ENCODE results near the gene LRPAP1. TPM values are rescaled to one million over a fixed set of nuclear protein-coding genes. Genes with fewer than 3 reads are reported as not detected.

The LRPAP1 gene
- total RNA-seq, 1 experiment from 2014 or later, result 171 TPM

GRCh38 chr4:3500634-3501101, 31.6 kb downstream of the LRPAP1 start:
- BruUV-seq (replicated peaks), result no TSS peak
- no peak for DNase-seq (ENCODE audit: low spot score)
- intact Hi-C loops (cut with micrococcal nuclease; ENCODE audit: unreplicated experiment), result no loop called here
- no peaks in the 10 kb centered on the region for H3K4me1 ChIP-seq (ENCODE audit: insufficient read depth, low read length, poor library complexity, severe bottlenecking)
- no peaks in the 10 kb centered on the region for H3K27me3 ChIP-seq (replicated peaks; ENCODE audit: insufficient read depth, low read depth, low read length, poor library complexity)
- TF ChIP-seq CTCF (conservative IDR thresholded peaks at IDR 0.05; ENCODE audit: low read depth, low read length), result no peak
- no peak for TF ChIP-seq EZH2 (IDR thresholded peaks at IDR 0.05; ENCODE audit: borderline replicate concordance, low read depth, low read length, poor library complexity, severe bottlenecking)
- H3K36me3 ChIP-seq (ENCODE audit: insufficient read depth, low read length, poor library complexity, severe bottlenecking), result no peaks in the 10 kb centered on the region
- ChIA-PET POLR2A (ENCODE audit: low non-redundant PET) (no interaction called here), CTCF (no interaction called here)
- no peaks in the 10 kb centered on the region for H3K9me3 ChIP-seq (ENCODE audit: low read depth, low read length, poor library complexity, severe bottlenecking)
- H3K4me3 ChIP-seq (ENCODE audit: low read depth, low read length, poor library complexity, severe bottlenecking), result no peak overlapping the region
- no peak overlapping the region for H3K27ac ChIP-seq (ENCODE audit: low read depth, low read length, poor library complexity, severe bottlenecking)

DNA sequence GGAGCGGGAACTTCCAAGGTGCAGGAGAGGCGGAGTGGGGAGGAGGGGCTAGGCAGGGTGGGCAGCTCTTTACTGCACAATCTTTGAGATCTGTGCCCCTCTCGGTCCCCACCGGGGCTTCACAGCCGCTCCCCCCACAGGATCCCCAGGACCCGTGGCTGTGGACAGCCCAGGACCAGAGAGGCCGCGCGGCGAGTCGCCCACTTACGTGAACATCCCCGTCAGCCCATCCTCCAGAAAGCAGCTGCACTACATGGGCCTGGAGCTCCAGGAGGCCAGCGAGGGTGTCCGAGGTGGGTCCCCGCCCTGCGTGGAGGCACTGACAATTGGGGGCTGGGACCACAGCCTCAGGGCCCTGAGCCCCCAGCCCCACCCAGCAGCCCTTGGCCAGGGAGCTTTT, 32.1 kb downstream of the LRPAP1 start:
- DNase-seq (ENCODE audit: low spot score), result no peak
- H3K9me3 ChIP-seq (ENCODE audit: low read depth, low read length, poor library complexity, severe bottlenecking), result no peaks in the 10 kb centered on the region
- H3K27ac ChIP-seq (ENCODE audit: low read depth, low read length, poor library complexity, severe bottlenecking), result no peak overlapping the region
- intact Hi-C loops (cut with micrococcal nuclease; ENCODE audit: unreplicated experiment), result no loop called here
- no peaks in the 10 kb centered on the region for H3K36me3 ChIP-seq (ENCODE audit: insufficient read depth, low read length, poor library complexity, severe bottlenecking)
- CTCF ChIA-PET, result no interaction called here
- no TSS peak for BruUV-seq (replicated peaks)
- no peak for TF ChIP-seq EZH2 (IDR thresholded peaks at IDR 0.05; ENCODE audit: borderline replicate concordance, low read depth, low read length, poor library complexity, severe bottlenecking)
- TF ChIP-seq CTCF (conservative IDR thresholded peaks at IDR 0.05; ENCODE audit: low read depth, low read length), result no peak
- POLR2A ChIA-PET (ENCODE audit: low non-redundant PET), result no interaction called here
- no peaks in the 10 kb centered on the region for H3K4me1 ChIP-seq (ENCODE audit: insufficient read depth, low read length, poor library complexity, severe bottlenecking)
- H3K27me3 ChIP-seq (replicated peaks; ENCODE audit: insufficient read depth, low read depth, low read length, poor library complexity), result no peaks in the 10 kb centered on the region
- H3K4me3 ChIP-seq (ENCODE audit: low read depth, low read length, poor library complexity, severe bottlenecking), result no peak overlapping the region

- Histone ChIP-seq H3K27ac (ENCODE audit: low read depth, low read length, poor library complexity, severe bottlenecking) (no peak overlapping the region), H3K27me3 (replicated peaks; ENCODE audit: insufficient read depth, low read depth, low read length, poor library complexity) (no peaks in the 10 kb centered on the region), H3K9me3 (ENCODE audit: low read depth, low read length, poor library complexity, severe bottlenecking) (no peaks in the 10 kb centered on the region), H3K4me1 (ENCODE audit: insufficient read depth, low read length, poor library complexity, severe bottlenecking) (no peaks in the 10 kb centered on the region), H3K36me3 (ENCODE audit: insufficient read depth, low read length, poor library complexity, severe bottlenecking) (no peaks in the 10 kb centered on the region), H3K4me3 (ENCODE audit: low read depth, low read length, poor library complexity, severe bottlenecking) (no peak overlapping the region)
- TF ChIP-seq EZH2 (IDR thresholded peaks at IDR 0.05; ENCODE audit: borderline replicate concordance, low read depth, low read length, poor library complexity, severe bottlenecking), result no peak
- TF ChIP-seq CTCF (conservative IDR thresholded peaks at IDR 0.05; ENCODE audit: low read depth, low read length), result no peak
- ChIA-PET POLR2A (ENCODE audit: low non-redundant PET) (no interaction called here), CTCF (no interaction called here)
- no TSS peak for BruUV-seq (replicated peaks)
- intact Hi-C loops (cut with micrococcal nuclease; ENCODE audit: unreplicated experiment), result no loop called here
- DNase-seq (ENCODE audit: low spot score), result no peak
These were observed 32.5 kb downstream of the LRPAP1 start for GRCh38 chr4:3499710-3500109.
